IPS DF 6.9 (cell line): ENCODE data around the gene MOGAT3.
A peak's percentile ranks its signal among the peaks of the same experiment; 100 is the strongest.

ENCODE experiments used
- DNase-seq: peaks from one replicate; pipeline ENCODE4 v3.0.0-alpha.2; 2013; ENCODE audit warnings: low read depth, low spot score
- H3K27ac ChIP-seq: one replicate; pipeline ENCODE4 v1.5.1; 2013; ENCODE audit warnings: low read length, control low read depth
- H3K27me3 ChIP-seq: 2 replicates; pipeline ENCODE4 v1.6.1; 2013; ENCODE audit warnings: mild to moderate bottlenecking, low read length; ENCODE audit not compliant: control insufficient read depth, insufficient read depth
- H3K36me3 ChIP-seq: 2 replicates; pipeline ENCODE4 v1.6.1; 2013; ENCODE audit warnings: low read length; ENCODE audit not compliant: control insufficient read depth, insufficient read depth
- H3K4me1 ChIP-seq: 2 replicates; pipeline ENCODE4 v1.6.1; 2013; ENCODE audit warnings: low read length; ENCODE audit not compliant: control insufficient read depth, insufficient read depth
- H3K4me3 ChIP-seq: 2 replicates; pipeline ENCODE4 v1.5.1; 2013; ENCODE audit warnings: mild to moderate bottlenecking, low read length
- H3K9me3 ChIP-seq: 2 replicates; pipeline ENCODE4 v1.6.1; 2013; ENCODE audit warnings: low read length, inconsistent platforms; ENCODE audit not compliant: control insufficient read depth, insufficient read depth
- WGBS: extraction: QIAGEN DNeasy Blood & Tissue Kit; methylation state at CpG from one replicate; pipeline ENCODE4 v1.1.7; 2013; ENCODE audit warnings: mixed read lengths, missing lambda C conversion rate; ENCODE audit not compliant: insufficient read length, insufficient coverage; 5-methylcytosine and 5-hydroxymethylcytosine counted together

Gene MOGAT3

GRCh38 chr7:101216860-101217387 lies 16.1 kb upstream of the MOGAT3 start:
- Histone ChIP-seq H3K27ac (no peak overlapping the region), H3K4me3 (peak overlapping the region; percentile 28), H3K9me3 (no peaks in the 10 kb centered on the region), H3K4me1 (peaks cover 3% of the 10 kb centered on the region), H3K27me3 (no peaks in the 10 kb centered on the region), H3K36me3 (no peaks in the 10 kb centered on the region)
- WGBS, result no CpG with 5 or more reads among the region's 34 CpGs
- no peak for DNase-seq

- DNase-seq, result no peak
These were observed 15.4 kb upstream of the MOGAT3 start for GRCh38 chr7:101216001-101216859.

GRCh38 chr7:101212014-101212413 lies 11.2 kb upstream of the MOGAT3 start:
- Histone ChIP-seq H3K27ac (no peak overlapping the region), H3K36me3 (0 out of 2 replicates have a peak, but pooled peaks cover 7% of the 10 kb centered on the region), H3K4me1 (peaks cover 3% of the 10 kb centered on the region), H3K27me3 (no peaks in the 10 kb centered on the region), H3K4me3 (no peak overlapping the region), H3K9me3 (no peaks in the 10 kb centered on the region)
- no CpG with 5 or more reads among the region's 8 CpGs for WGBS
- no peak for DNase-seq

More at GRCh38 chr7:101216001-101216859, 15.4 kb upstream of the MOGAT3 start:
- H3K27ac ChIP-seq, result no peak overlapping the region
- no CpG with 5 or more reads among the region's 31 CpGs for WGBS
- no peaks in the 10 kb centered on the region for H3K27me3 ChIP-seq
- H3K9me3 ChIP-seq, result no peaks in the 10 kb centered on the region
- H3K4me3 ChIP-seq, result peak overlapping the region; percentile 28; the same call in 1 of the 2 replicates
- H3K36me3 ChIP-seq, result 0 out of 2 replicates have a peak, but pooled peaks cover 3% of the 10 kb centered on the region
- peaks cover 3% of the 10 kb centered on the region for H3K4me1 ChIP-seq

GRCh38 chr7:101211501-101211900 lies 10.7 kb upstream of the MOGAT3 start:
- H3K27ac ChIP-seq, result no peak overlapping the region

GRCh38 chr7:101210143-101210542 lies 9.3 kb upstream of the MOGAT3 start:
- Histone ChIP-seq H3K4me1 (no peaks in the 10 kb centered on the region; the same call in 1 of the 2 replicates), H3K27ac (no peak overlapping the region), H3K4me3 (no peak overlapping the region), H3K27me3 (no peaks in the 10 kb centered on the region), H3K36me3 (0 out of 2 replicates have a peak, but pooled peaks cover 7% of the 10 kb centered on the region), H3K9me3 (no peaks in the 10 kb centered on the region)
- no peak for DNase-seq
- WGBS, result no CpG with 5 or more reads among the region's 19 CpGs

More at GRCh38 chr7:101211501-101211900, 10.7 kb upstream of the MOGAT3 start:
- no CpG with 5 or more reads among the region's 24 CpGs for WGBS
- H3K4me1 ChIP-seq, result no peaks in the 10 kb centered on the region; the same call in 1 of the 2 replicates
- 0 out of 2 replicates have a peak, but pooled peaks cover 7% of the 10 kb centered on the region for H3K36me3 ChIP-seq
- no peak for DNase-seq
- H3K4me3 ChIP-seq, result no peak overlapping the region
- H3K27me3 ChIP-seq, result no peaks in the 10 kb centered on the region
- no peaks in the 10 kb centered on the region for H3K9me3 ChIP-seq

- Histone ChIP-seq H3K36me3 (0 out of 2 replicates have a peak, but pooled peaks cover 7% of the 10 kb centered on the region), H3K27ac (no peak overlapping the region), H3K27me3 (no peaks in the 10 kb centered on the region), H3K9me3 (no peaks in the 10 kb centered on the region), H3K4me3 (no peak overlapping the region), H3K4me1 (no peaks in the 10 kb centered on the region; the same call in 1 of the 2 replicates)
- no peak for DNase-seq
- WGBS, result no CpG with 5 or more reads among the region's 14 CpGs
These were observed 8.0 kb upstream of the MOGAT3 start for GRCh38 chr7:101208794-101209193.

GRCh38 chr7:101207459-101207858 lies 6.6 kb upstream of the MOGAT3 start:
- H3K27ac ChIP-seq, result no peak overlapping the region
- H3K9me3 ChIP-seq, result no peaks in the 10 kb centered on the region
- WGBS, result no CpG with 5 or more reads among the region's 17 CpGs
- DNase-seq, result no peak
- no peaks in the 10 kb centered on the region for H3K27me3 ChIP-seq
- no peaks in the 10 kb centered on the region for H3K4me1 ChIP-seq
- H3K4me3 ChIP-seq, result no peak overlapping the region
- 0 out of 2 replicates have a peak, but pooled peaks cover 7% of the 10 kb centered on the region for H3K36me3 ChIP-seq

GRCh38 chr7:101206665-101207042 lies 5.8 kb upstream of the MOGAT3 start:
- DNase-seq, result no peak

GRCh38 chr7:101205901-101206664 lies 5.2 kb upstream of the MOGAT3 start:
- H3K4me1 ChIP-seq, result peaks cover 2% of the 10 kb centered on the region; the same call in 1 of the 2 replicates
- no peaks in the 10 kb centered on the region for H3K9me3 ChIP-seq
- WGBS, result no CpG with 5 or more reads among the region's 32 CpGs
- 0 out of 2 replicates have a peak, but pooled peaks cover 4% of the 10 kb centered on the region for H3K36me3 ChIP-seq
- no peak for DNase-seq
- H3K27me3 ChIP-seq, result no peaks in the 10 kb centered on the region
- H3K4me3 ChIP-seq, result no peak overlapping the region
- no peak overlapping the region for H3K27ac ChIP-seq

More at GRCh38 chr7:101206665-101207042, 5.8 kb upstream of the MOGAT3 start:
- Histone ChIP-seq H3K4me1 (peaks cover 2% of the 10 kb centered on the region; the same call in 1 of the 2 replicates), H3K9me3 (no peaks in the 10 kb centered on the region), H3K27ac (no peak overlapping the region), H3K36me3 (0 out of 2 replicates have a peak, but pooled peaks cover 7% of the 10 kb centered on the region), H3K27me3 (no peaks in the 10 kb centered on the region), H3K4me3 (no peak overlapping the region)
- no CpG with 5 or more reads among the region's 19 CpGs for WGBS
